Large intestine (tissue), 3 donors: ENCODE results near the gene SIK3. TPM values are rescaled to one million over a fixed set of nuclear protein-coding genes. Genes with fewer than 3 reads are reported as not detected.

Experiments
- DNase-seq, 2 donors: peaks; one replicate each; pipeline versions ENCODE4 v3.0.0 to v3.0.0-alpha.2; 2013
- H3K27ac ChIP-seq: one replicate; pipeline ENCODE4 v1.5.1; 2013; ENCODE audit warnings: low read length
- H3K27me3 ChIP-seq: 2 replicates; pipeline ENCODE4 v1.6.1; 2013; ENCODE audit warnings: low read length; ENCODE audit not compliant: control insufficient read depth, insufficient read depth
- H3K36me3 ChIP-seq: 2 replicates; pipeline ENCODE4 v1.6.1; 2013; ENCODE audit warnings: low read length; ENCODE audit not compliant: control insufficient read depth, insufficient read depth
- H3K4me1 ChIP-seq: one replicate; pipeline ENCODE4 v1.6.1; 2013; ENCODE audit warnings: low read length; ENCODE audit not compliant: control insufficient read depth, insufficient read depth
- H3K4me3 ChIP-seq: one replicate; pipeline ENCODE4 v1.5.1; 2013; ENCODE audit warnings: low read length
- H3K9me3 ChIP-seq: one replicate; pipeline ENCODE4 v1.6.1; 2013; ENCODE audit warnings: mild to moderate bottlenecking, low read depth, low read length, moderate library complexity; ENCODE audit not compliant: control insufficient read depth
- WGBS: methylation state at CpG from one replicate; pipeline ENCODE4 v1.1.5; 2013; ENCODE audit warnings: low lambda C conversion rate; ENCODE audit not compliant: insufficient coverage; 5-methylcytosine and 5-hydroxymethylcytosine counted together
- polyA plus RNA-seq: library from polyadenylated mRNA; unstranded; fragments of 120-200 nt; gene quantifications from one replicate; pipeline ENCODE4 v1.2.1, GENCODE V29; 2013

The SIK3 gene
- polyA plus RNA-seq, 1 donor: 34.6 TPM

- WGBS: no CpG with 5 or more reads among the region's 4 CpGs
- Histone ChIP-seq H3K4me3 (no peak overlapping the region), H3K9me3 (no peaks in the 10 kb centered on the region), H3K36me3 (no peaks in the 10 kb centered on the region), H3K4me1 (peaks cover 3% of the 10 kb centered on the region), H3K27me3 (no peaks in the 10 kb centered on the region), H3K27ac (peak overlapping the region; percentile 30)
- peak; percentile 65 to 86 for DNase-seq
Measured at GRCh38 chr11:116990061-116990473, 108.2 kb downstream of the SIK3 start.

- Histone ChIP-seq H3K27me3 (no peaks in the 10 kb centered on the region), H3K9me3 (no peaks in the 10 kb centered on the region), H3K27ac (peak overlapping the region; percentile 30), H3K4me1 (peaks cover 3% of the 10 kb centered on the region), H3K4me3 (no peak overlapping the region), H3K36me3 (no peaks in the 10 kb centered on the region)
- WGBS: 79% methylated on average over 2 of the region's 4 CpGs
- DNase-seq: no peak
Measured at GRCh38 chr11:116989184-116989583, 109.0 kb downstream of the SIK3 start.

DNA sequence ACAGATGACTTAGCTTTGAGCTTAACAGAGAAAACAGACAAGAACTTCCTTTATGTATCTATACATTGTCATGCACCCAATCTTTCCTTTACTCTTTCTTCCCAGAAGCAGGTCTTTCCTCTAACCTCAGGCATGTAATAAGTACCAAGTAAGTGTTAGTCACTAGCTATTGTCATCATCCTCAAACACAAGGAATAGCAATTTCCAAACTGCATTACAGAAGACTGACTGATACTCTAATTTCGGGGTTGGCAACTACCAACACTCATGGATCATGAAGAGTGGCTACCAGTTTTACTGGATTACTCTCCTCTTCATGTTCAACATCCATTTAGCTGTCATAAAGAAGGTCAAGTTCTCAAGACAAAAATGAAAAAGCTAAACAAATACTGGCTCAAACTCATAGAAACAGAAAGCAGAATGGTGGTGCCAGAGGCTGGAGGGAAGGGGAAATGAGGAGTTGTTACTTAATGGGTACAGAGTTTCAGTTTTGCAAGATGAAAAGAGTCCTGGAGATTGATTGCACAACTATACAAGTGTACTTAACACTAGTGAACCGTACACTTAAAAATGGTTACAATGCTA lies 111.6 kb downstream of the SIK3 start:
- H3K4me3 ChIP-seq: no peak overlapping the region
- peak; percentile 41 to 71 for DNase-seq
- no CpG with 5 or more reads among the region's 2 CpGs for WGBS

DNA sequence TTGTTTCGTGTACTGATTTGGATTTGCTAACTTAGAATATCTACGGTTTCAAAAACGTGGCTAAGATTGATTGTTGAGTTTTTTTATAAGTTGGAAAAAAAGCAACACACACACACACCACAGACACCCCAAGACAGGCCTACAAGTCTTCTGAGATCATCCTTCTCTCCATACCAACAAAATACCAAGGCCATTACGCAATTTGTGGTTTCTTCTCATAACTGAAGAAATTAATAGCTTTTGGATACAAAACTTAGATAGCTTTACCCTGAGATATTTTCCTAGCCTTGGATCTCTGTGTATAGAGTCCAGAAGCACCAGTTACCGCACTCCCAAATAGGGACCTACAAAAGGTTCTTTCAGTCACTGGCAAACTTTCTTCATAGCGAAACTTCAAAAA lies 113.6 kb downstream of the SIK3 start:
- Histone ChIP-seq H3K4me3 (no peak overlapping the region), H3K27ac (no peak overlapping the region), H3K4me1 (peaks cover 3% of the 10 kb centered on the region), H3K36me3 (no peaks in the 10 kb centered on the region), H3K9me3 (no peaks in the 10 kb centered on the region), H3K27me3 (no peaks in the 10 kb centered on the region)
- DNase-seq: peak; percentile 9 to 39
- 100% methylated on average over 1 of the region's 6 CpGs for WGBS

More for the DNA sequence above, 111.6 kb downstream of the SIK3 start:
- Histone ChIP-seq H3K9me3 (no peaks in the 10 kb centered on the region), H3K4me1 (peaks cover 3% of the 10 kb centered on the region), H3K27me3 (no peaks in the 10 kb centered on the region), H3K36me3 (no peaks in the 10 kb centered on the region), H3K27ac (no peak overlapping the region)

DNA sequence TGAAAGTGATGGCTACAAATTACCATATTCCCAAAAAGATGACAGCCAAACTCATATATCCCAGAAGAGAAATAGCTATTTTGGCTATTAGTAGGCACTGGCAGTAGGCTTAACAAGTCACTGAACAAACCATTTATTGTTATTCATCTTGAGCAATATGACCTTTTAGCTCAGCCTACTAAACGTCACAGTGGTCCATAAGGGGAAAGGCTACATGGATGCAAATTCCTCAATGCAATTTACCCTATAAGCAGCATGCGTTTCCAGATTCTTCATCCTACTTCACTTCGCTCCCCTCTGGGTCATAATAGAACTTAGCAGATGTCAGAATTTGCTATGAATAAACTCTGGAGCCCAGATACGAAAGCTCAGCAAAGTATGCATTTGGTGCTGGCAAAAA lies 114.0 kb downstream of the SIK3 start:
- H3K27ac ChIP-seq: no peak overlapping the region
- DNase-seq: no peak
- no peaks in the 10 kb centered on the region for H3K9me3 ChIP-seq
- H3K27me3 ChIP-seq: no peaks in the 10 kb centered on the region
- peaks cover 3% of the 10 kb centered on the region for H3K4me1 ChIP-seq
- H3K36me3 ChIP-seq: no peaks in the 10 kb centered on the region
- H3K4me3 ChIP-seq: no peak overlapping the region
- WGBS: no CpG with 5 or more reads among the region's 4 CpGs

- no peaks in the 10 kb centered on the region for H3K9me3 ChIP-seq
- no peak overlapping the region for H3K4me3 ChIP-seq
- DNase-seq: no peak
- no peaks in the 10 kb centered on the region for H3K36me3 ChIP-seq
- no peaks in the 10 kb centered on the region for H3K27me3 ChIP-seq
- WGBS: 90% methylated on average over 3 of the region's 4 CpGs
- H3K4me1 ChIP-seq: no peaks in the 10 kb centered on the region
- no peak overlapping the region for H3K27ac ChIP-seq
Measured at GRCh38 chr11:116981266-116981885, 116.9 kb downstream of the SIK3 start.

- Histone ChIP-seq H3K36me3 (no peaks in the 10 kb centered on the region), H3K27ac (no peak overlapping the region), H3K4me3 (no peak overlapping the region), H3K27me3 (no peaks in the 10 kb centered on the region), H3K9me3 (no peaks in the 10 kb centered on the region), H3K4me1 (no peaks in the 10 kb centered on the region)
- 100% methylated on average over 1 of the region's 7 CpGs for WGBS
- DNase-seq: no peak
Measured at GRCh38 chr11:116980136-116980793, 118.0 kb downstream of the SIK3 start.

GRCh38 chr11:116976941-116977570 lies 121.2 kb downstream of the SIK3 start:
- no peak overlapping the region for H3K27ac ChIP-seq

DNA sequence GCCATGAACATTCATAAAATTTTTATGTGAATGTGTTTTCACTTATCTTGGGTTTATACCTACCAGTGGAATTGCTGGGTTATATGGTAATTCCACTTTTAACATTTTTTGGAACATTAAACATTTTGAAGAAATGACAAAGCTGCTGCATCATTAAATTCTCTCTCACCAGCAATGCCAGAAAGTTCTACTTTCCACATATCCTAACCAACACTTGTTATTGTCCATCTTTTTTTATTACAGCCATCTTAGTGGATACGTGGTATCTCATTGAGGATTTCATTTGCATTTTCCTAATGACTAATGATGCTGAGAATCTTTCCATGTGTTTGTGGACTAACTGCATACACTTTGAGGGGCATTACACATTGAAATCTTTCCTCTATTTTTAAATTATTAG lies 122.6 kb downstream of the SIK3 start:
- no CpG with 5 or more reads among the region's 1 CpG for WGBS
- Histone ChIP-seq H3K4me3 (no peak overlapping the region), H3K27ac (no peak overlapping the region), H3K36me3 (no peaks in the 10 kb centered on the region), H3K27me3 (no peaks in the 10 kb centered on the region), H3K4me1 (peaks cover 4% of the 10 kb centered on the region), H3K9me3 (no peaks in the 10 kb centered on the region)
- no peak for DNase-seq

More at GRCh38 chr11:116976941-116977570, 121.2 kb downstream of the SIK3 start:
- H3K4me3 ChIP-seq: no peak overlapping the region
- no peaks in the 10 kb centered on the region for H3K4me1 ChIP-seq
- H3K9me3 ChIP-seq: no peaks in the 10 kb centered on the region
- 80% methylated on average over 1 of the region's 5 CpGs for WGBS
- DNase-seq: no peak
- H3K36me3 ChIP-seq: no peaks in the 10 kb centered on the region
- H3K27me3 ChIP-seq: no peaks in the 10 kb centered on the region

DNA sequence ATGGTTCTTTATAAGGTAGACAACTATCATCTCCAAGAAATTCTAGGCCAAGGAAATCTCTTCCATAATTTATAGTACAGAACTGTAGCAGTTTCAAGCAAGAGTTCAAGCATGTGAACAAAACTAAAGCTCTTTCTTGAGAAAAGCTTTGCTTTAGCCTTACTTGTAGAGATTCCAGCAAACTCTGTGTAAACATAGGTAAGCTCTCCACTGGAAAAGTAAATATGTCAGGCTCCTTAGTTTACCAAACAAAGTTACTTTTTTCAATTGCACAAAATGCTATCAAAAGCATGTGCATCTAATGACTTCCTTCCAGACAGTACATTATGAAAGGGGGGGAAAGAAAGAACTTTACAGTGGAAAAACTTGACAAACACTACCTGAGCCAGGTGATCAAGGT lies 125.0 kb downstream of the SIK3 start:
- H3K9me3 ChIP-seq: no peaks in the 10 kb centered on the region
- no peak overlapping the region for H3K27ac ChIP-seq

More for the DNA sequence above, 125.0 kb downstream of the SIK3 start:
- Histone ChIP-seq H3K36me3 (no peaks in the 10 kb centered on the region), H3K4me3 (no peak overlapping the region), H3K27me3 (no peaks in the 10 kb centered on the region), H3K4me1 (peaks cover 6% of the 10 kb centered on the region)
- no peak for DNase-seq
